Gastroesophageal sphincter (tissue), 3 donors: ENCODE measurements around the gene DIS3L.

Source experiments
- POLR2A ChIP-seq, 2 donors: fragments of 450-650 bp; IDR thresholded peaks; one replicate each; pipeline ENCODE4 v1.6.1; 2017; ENCODE audit warnings: antibody characterized with exemption in 2 of 2, mild to moderate bottlenecking in 2 of 2, moderate library complexity in 1 of 2
- TF ChIP-seq, protein P1 (sequence below), 4 experiments: fragments of 200-600 bp in 2 of 4; fragments of 450-650 bp in 2 of 4; sonication (generic) in 1 of 4; IDR thresholded peaks; one replicate each; pipeline ENCODE4 v1.5.1; 2017 to 2019; ENCODE audit warnings: antibody characterized with exemption in 4 of 4, mild to moderate bottlenecking in 2 of 4, moderate library complexity in 2 of 4

DNA sequence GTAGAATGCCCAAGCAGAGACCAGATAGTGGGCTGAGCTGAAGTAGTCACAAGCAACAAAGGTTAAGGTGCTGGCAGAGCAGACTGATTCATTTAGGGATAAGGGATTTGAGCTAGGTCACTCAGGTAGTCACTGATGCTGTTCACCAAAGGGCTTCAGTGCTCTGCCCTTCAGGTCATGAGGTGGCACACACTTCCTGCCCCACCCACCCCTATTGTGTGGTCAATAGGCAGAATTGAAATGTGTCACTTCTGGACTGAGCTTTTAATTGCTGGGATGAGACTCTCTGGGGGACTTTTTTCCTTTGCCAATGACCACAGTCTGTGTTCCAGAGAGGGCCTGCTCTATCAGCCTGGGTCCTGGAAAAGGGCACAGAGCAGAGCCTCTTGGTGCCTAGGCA lies 2.9 kb upstream of the DIS3L start:
- no peak for TF ChIP-seq POLR2A (IDR thresholded peaks at IDR 0.05)
- TF ChIP-seq, protein P1, sequence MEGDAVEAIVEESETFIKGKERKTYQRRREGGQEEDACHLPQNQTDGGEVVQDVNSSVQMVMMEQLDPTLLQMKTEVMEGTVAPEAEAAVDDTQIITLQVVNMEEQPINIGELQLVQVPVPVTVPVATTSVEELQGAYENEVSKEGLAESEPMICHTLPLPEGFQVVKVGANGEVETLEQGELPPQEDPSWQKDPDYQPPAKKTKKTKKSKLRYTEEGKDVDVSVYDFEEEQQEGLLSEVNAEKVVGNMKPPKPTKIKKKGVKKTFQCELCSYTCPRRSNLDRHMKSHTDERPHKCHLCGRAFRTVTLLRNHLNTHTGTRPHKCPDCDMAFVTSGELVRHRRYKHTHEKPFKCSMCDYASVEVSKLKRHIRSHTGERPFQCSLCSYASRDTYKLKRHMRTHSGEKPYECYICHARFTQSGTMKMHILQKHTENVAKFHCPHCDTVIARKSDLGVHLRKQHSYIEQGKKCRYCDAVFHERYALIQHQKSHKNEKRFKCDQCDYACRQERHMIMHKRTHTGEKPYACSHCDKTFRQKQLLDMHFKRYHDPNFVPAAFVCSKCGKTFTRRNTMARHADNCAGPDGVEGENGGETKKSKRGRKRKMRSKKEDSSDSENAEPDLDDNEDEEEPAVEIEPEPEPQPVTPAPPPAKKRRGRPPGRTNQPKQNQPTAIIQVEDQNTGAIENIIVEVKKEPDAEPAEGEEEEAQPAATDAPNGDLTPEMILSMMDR (IDR thresholded peaks at IDR 0.05) = no peak
